Spleen (tissue), 7 donors: ENCODE data around the gene ZNF292.

ENCODE experiments used
- CTCF ChIP-seq, 11 experiments: fragments of 200-600 bp in 7 of 11; fragments of 450-650 bp in 4 of 11; sonication (generic) in 4 of 11; IDR thresholded peaks in 8 of 11; conservative IDR thresholded peaks in 3 of 11; 1 replicate in 7 of 11; 2 replicates in 4 of 11; pipeline versions ENCODE4 v1.4.0 to v1.8.0; 2016 to 2021; ENCODE audit warnings: antibody characterized with exemption in 11 of 11, inconsistent platforms in 4 of 11, mild to moderate bottlenecking in 1 of 11
- POLR2AphosphoS5 ChIP-seq, 3 donors: sonication (generic); formaldehyde crosslinking; IDR thresholded peaks; one replicate each; pipeline ENCODE4 v1.5.1; 2017; ENCODE audit warnings: antibody characterized with exemption in 3 of 3
- donor health status: DM: no; HTN: no; CAD: no; lungs with moderate emphysema.
- donor health status: DM: no; HTN: no; CAD: no.
- donor health status: DM: no; HTN: no; CAD: no.

- TF ChIP-seq CTCF (IDR thresholded peaks at IDR 0.05 in 8 of 11, conservative IDR thresholded peaks at IDR 0.05 in 3 of 11) (no peak), POLR2AphosphoS5 (IDR thresholded peaks at IDR 0.05) (no peak)
Measured at GRCh38 chr6:87244380-87244779, 89.0 kb downstream of the ZNF292 start.
